GM12875 (cell line): ENCODE measurements around the gene NMU.

Experiments used
- H3K4me3 ChIP-seq: one replicate; pipeline ENCODE4 v1.5.1; 2011; ENCODE audit warnings: low read depth, low read length, control low read depth
- CTCF ChIP-seq: IDR thresholded peaks from 2 replicates; pipeline ENCODE4 v1.5.1; 2011; ENCODE audit warnings: low read depth, mild to moderate bottlenecking, control low read depth, inconsistent platforms, low read length, moderate library complexity, borderline replicate concordance; ENCODE audit not compliant: insufficient read depth

The NMU gene

GRCh38 chr4:55610381-55610780 is 25.7 kb downstream of the NMU start:
- no peak for TF ChIP-seq CTCF
- H3K4me3 ChIP-seq: no peak overlapping the region

DNA sequence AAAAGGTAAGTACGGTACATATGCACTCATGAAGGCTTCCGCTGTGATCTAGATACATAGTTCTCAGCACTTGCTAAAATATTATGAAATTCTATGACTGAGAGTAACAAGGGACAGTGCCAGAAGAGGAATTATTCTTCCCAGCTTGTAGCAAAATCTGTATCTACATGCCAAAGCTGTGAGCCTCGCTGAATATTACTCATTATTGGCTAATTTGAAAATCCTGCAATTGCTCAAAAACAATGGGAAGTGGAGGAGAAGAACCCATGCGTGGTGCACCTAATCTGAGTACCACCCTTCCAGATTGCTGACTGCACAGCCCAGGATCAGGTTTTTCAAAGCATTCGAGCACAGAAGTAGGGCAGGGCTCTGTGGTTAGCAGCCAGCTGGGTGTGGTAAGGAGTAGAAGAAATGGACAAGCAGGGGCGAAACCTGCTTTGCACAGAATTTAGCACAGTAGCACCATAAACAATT is 26.7 kb downstream of the NMU start:
- no peak for TF ChIP-seq CTCF
- no peak overlapping the region for H3K4me3 ChIP-seq

- TF ChIP-seq CTCF: no peak
- no peak overlapping the region for H3K4me3 ChIP-seq
These were observed 27.5 kb downstream of the NMU start for GRCh38 chr4:55608591-55608990.

DNA sequence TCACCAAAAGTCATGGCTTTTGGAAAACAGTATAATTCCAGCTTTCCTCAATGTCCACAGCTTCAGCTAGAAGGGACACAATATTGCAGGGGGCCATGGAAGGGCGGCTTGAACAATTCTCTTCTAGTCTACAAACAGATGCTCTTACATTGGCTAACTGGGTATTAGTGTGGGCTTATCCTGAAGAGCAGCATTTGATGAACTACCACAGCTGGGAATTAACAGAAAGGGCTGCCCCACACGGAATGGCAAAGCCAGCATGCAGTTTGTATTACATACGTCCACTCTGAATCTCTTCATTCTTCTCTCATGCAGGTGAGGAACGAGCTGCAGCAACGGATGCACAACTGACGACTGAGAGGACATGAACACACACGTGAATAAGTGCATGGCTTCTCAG is 31.1 kb downstream of the NMU start:
- no peak overlapping the region for H3K4me3 ChIP-seq
- TF ChIP-seq CTCF: no peak

DNA sequence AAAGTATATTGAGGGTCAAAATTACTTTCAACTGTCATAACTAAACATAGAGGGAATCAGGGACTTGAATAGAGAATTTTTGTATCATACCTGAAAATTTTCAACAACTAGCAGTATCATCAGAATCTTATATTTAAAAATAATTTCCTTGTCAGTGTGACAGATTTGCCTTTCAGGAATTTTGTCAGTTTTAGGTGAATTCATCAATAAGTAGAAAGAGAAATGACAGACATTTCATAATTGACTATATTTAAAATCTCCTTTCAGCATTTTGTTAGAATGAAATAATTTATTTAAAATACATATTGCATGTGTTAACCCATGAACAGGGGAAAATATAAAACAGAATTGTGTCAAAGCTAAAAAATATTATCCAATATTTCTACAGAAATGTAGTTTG is 35.5 kb downstream of the NMU start:
- TF ChIP-seq CTCF: no peak
- no peak overlapping the region for H3K4me3 ChIP-seq

DNA sequence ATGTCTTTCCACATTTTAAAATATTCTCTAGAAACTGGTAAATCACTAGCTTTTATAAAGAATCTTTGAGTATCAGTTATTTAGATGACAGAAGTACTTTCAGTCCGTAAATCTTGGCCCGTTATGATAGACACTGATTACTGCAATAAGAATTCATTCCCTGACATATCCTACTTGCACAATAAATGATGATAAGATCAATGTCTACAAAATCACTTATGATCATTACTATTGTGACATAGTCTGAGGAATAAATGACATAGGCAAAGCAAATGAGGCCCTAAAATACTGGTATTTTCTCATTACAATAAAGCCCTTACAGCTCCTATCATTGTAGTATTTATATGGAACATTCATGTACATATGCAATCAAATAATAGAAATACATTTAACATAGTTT is 37.5 kb downstream of the NMU start:
- no peak for TF ChIP-seq CTCF

DNA sequence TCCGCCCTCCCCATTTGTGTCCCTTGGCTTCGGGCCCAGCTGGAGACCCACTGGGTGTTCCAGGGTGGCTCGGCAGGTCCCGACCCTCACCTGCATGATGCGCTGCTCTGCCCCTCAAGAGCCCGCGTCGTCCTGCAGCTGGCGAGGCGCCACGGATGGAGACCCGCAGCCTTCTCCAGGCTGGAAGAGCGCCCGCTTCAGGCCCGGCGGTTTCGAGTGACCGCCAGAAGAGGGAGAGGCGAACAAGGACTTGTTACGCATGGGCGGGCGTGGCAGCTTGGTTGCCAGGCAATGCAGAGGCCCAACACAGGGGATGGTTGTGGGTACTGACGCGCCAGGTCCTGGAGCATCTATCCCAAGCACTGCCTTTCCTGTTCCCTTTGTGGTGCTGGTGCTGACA is 44.1 kb downstream of the NMU start, which contains the start of gene PDCL2:
Gene PDCL2 (minus strand): TSS at position 232 of the 400 bp plus-strand sequence. CDS start 136 bp downstream, at position 96.
- no peak for TF ChIP-seq CTCF
- no peak within 1 kb of the TSS for H3K4me3 ChIP-seq

More for the DNA sequence above, 37.5 kb downstream of the NMU start:
- H3K4me3 ChIP-seq: no peak overlapping the region
